ENCODE measurements around the gene RAD23B.

RAD23B gene

GRCh38 chr9:107330420-107330819 is 47.3 kb downstream of the RAD23B start:
- in situ Hi-C loops (cut with MboI; ENCODE audit: low sequenced_read_pairs): no loop called here

GRCh38 chr9:107332883-107333282 is 49.8 kb downstream of the RAD23B start:
- in situ Hi-C loops (cut with MboI; ENCODE audit: low sequenced_read_pairs): no loop called here

GRCh38 chr9:107333363-107333762 is 50.3 kb downstream of the RAD23B start:
- in situ Hi-C loops (cut with MboI; ENCODE audit: low sequenced_read_pairs): no loop called here

- in situ Hi-C loops (cut with MboI; ENCODE audit: low sequenced_read_pairs): no loop called here
Measured at GRCh38 chr9:107334103-107334776, 51.2 kb downstream of the RAD23B start.

- in situ Hi-C loops (cut with MboI; ENCODE audit: low sequenced_read_pairs): no loop called here
Measured at GRCh38 chr9:107335331-107335730, 52.3 kb downstream of the RAD23B start.

GRCh38 chr9:107336718-107337360 is 53.8 kb downstream of the RAD23B start:
- in situ Hi-C loops (cut with MboI; ENCODE audit: low sequenced_read_pairs): no loop called here

GRCh38 chr9:107337676-107338590 is 54.9 kb downstream of the RAD23B start:
- in situ Hi-C loops (cut with MboI; ENCODE audit: low sequenced_read_pairs): no loop called here

GRCh38 chr9:107338911-107339659 is 56.0 kb downstream of the RAD23B start:
- in situ Hi-C loops (cut with MboI; ENCODE audit: low sequenced_read_pairs): no loop called here

- in situ Hi-C loops (cut with MboI; ENCODE audit: low sequenced_read_pairs): no loop called here
Measured at GRCh38 chr9:107340920-107341632, 58.0 kb downstream of the RAD23B start.

GRCh38 chr9:107342476-107343161 is 59.5 kb downstream of the RAD23B start:
- in situ Hi-C loops (cut with MboI; ENCODE audit: low sequenced_read_pairs): no loop called here

- in situ Hi-C loops (cut with MboI; ENCODE audit: low sequenced_read_pairs): no loop called here
Measured at GRCh38 chr9:107345327-107345726, 62.2 kb downstream of the RAD23B start.

GRCh38 chr9:107348836-107349235 is 65.8 kb downstream of the RAD23B start:
- in situ Hi-C loops (cut with MboI; ENCODE audit: low sequenced_read_pairs): no loop called here

GRCh38 chr9:107350443-107350842 is 67.4 kb downstream of the RAD23B start:
- in situ Hi-C loops (cut with MboI; ENCODE audit: low sequenced_read_pairs): no loop called here

GRCh38 chr9:107351382-107352045 is 68.4 kb downstream of the RAD23B start:
- in situ Hi-C loops (cut with MboI; ENCODE audit: low sequenced_read_pairs): no loop called here

- in situ Hi-C loops (cut with MboI; ENCODE audit: low sequenced_read_pairs): no loop called here
Measured at GRCh38 chr9:107355394-107355793, 72.3 kb downstream of the RAD23B start.

GRCh38 chr9:107358986-107359385 is 75.9 kb downstream of the RAD23B start:
- in situ Hi-C loops (cut with MboI; ENCODE audit: low sequenced_read_pairs): no loop called here

GRCh38 chr9:107360098-107360497 is 77.0 kb downstream of the RAD23B start:
- in situ Hi-C loops (cut with MboI; ENCODE audit: low sequenced_read_pairs): no loop called here

- in situ Hi-C loops (cut with MboI; ENCODE audit: low sequenced_read_pairs): no loop called here
Measured at GRCh38 chr9:107361816-107362215, 78.7 kb downstream of the RAD23B start.

- in situ Hi-C loops (cut with MboI; ENCODE audit: low sequenced_read_pairs): no loop called here
Measured at GRCh38 chr9:107363516-107364152, 80.6 kb downstream of the RAD23B start.

Measured in HL-60/S4 (cell line).